ENCODE data around the gene CDH4. TPM values are rescaled to one million over a fixed set of nuclear protein-coding genes. Genes with fewer than 3 reads are reported as not detected.

CDH4 gene
- total and polyA plus RNA-seq, 9 of the 15 experiments (the other 6 are each of a cell fraction or from before 2014, with no cell fraction given): 0.04 TPM; not detected in 8

GRCh38 chr20:61775423-61775822 lies 523.4 kb downstream of the CDH4 start:
- FAIRE-seq: no peak
- ChIA-PET CTCF (ENCODE audit: low intra/inter-chr PET ratio) (no interaction called here), POLR2A (no interaction called here)
- Histone ChIP-seq H3K36me3 (ENCODE audit: control insufficient read depth, insufficient read depth, low read length) (no peaks in the 10 kb centered on the region), H2AFZ (ENCODE audit: low read depth, low read length) (no peak overlapping the region), H3K4me1 (replicated peaks in 1 of 2; ENCODE audit: control insufficient read depth in 2 of 2, insufficient read depth in 2 of 2, low read length in 2 of 2) (no peaks in the 10 kb centered on the region; a peak in 1 of 5 replicates), H3K79me2 (ENCODE audit: control insufficient read depth, insufficient read depth, low read length) (no peaks in the 10 kb centered on the region), H3K27me3 (ENCODE audit: control insufficient read depth in 2 of 2, insufficient read depth in 2 of 2, low read length in 2 of 2) (peaks cover 4 to 51% of the 10 kb centered on the region in 2 experiments; a peak in 4 of 5 replicates), H3K9me3 (replicated peaks; ENCODE audit: control insufficient read depth, insufficient read depth, low read depth, low read length) (no peaks in the 10 kb centered on the region), H3K9ac (ENCODE audit: insufficient read depth in 1 of 2, low read depth in 2 of 2, low read length in 2 of 2) (no peak overlapping the region), H3K4me3 (no peak overlapping the region), H3K4me2 (ENCODE audit: insufficient read depth, low read length) (no peak overlapping the region), H4K20me1 (replicated peaks; ENCODE audit: control insufficient read depth, insufficient read depth, low read length) (peaks cover 6% of the 10 kb centered on the region), H3K27ac (ENCODE audit: extremely low read depth, low read depth, low read length) (no peak overlapping the region), H3K9me1 (ENCODE audit: control insufficient read depth, insufficient read depth, low read length) (peaks cover 4% of the 10 kb centered on the region)
- no peak for TF ChIP-seq POLR2G (IDR thresholded peaks at IDR 0.05; ENCODE audit: low read depth, low read length)
- no peak for TF ChIP-seq BRF1 (IDR thresholded peaks at IDR 0.05; ENCODE audit: borderline replicate concordance, extremely low read depth, insufficient read length)
- TF ChIP-seq ZBTB40 (IDR thresholded peaks at IDR 0.05): 0 out of 2 replicates have a peak, but pooled peaks have one; percentile 27
- TF ChIP-seq ZBTB40 (CRISPR knock-in tag; IDR thresholded peaks at IDR 0.05): no peak
- no peak for ATAC-seq
- WGBS (ENCODE audit: insufficient coverage, low coverage, missing lambda C conversion rate): 0% methylated on average over 4 of the region's 4 CpGs
- intact Hi-C loops (cut with micrococcal nuclease): no loop called here
- BruUV-seq (replicated peaks): no TSS peak
- DNase-seq (ENCODE audit: extremely low read depth in 1 of 4, low spot score in 3 of 4): no peak
- in situ Hi-C loops (cut with MboI): no loop called here
